ENCODE measurements around the gene GALNT10.

- TF ChIP-seq POLR2A (IDR thresholded peaks at IDR 0.05) (no peak), CTCF (IDR thresholded peaks at IDR 0.05) (no peak)
Observed at GRCh38 chr5:154397652-154398406, 207.3 kb downstream of the GALNT10 start.

All from lower leg skin (tissue), 3 donors.